NCI-H2196 treated with DMSO at 0.1 percent for 48 hours (cell line): ENCODE results near the gene NLGN1.
A peak's percentile ranks its signal among the peaks of the same experiment; 100 is the strongest.

Source experiments
- DNase-seq: peaks from one replicate; lab custom pipeline; 2025; ENCODE audit not compliant: unreplicated experiment; lab: John Stamatoyannopoulos, UW

The NLGN1 gene

DNA sequence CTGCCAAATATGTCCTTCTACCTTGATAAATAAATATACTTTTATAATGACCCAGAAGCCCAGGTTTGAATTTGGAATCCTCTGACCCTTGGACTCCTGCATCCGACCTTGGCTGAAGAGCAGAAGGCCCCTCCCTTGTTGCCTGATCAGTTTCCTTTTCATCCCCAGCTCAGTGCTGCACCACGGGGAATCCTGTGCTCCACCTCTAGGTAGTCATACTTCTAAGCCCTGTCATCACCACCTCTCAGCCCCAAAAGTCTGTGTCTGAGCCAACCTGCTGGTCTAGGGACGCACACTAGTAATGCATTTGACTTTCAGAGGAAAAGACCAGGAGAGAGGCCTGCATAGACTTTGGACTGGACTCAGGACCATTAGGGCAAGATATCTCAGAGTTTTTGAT, 310.6 kb downstream of the NLGN1 start:
- DNase-seq, result no peak

DNA sequence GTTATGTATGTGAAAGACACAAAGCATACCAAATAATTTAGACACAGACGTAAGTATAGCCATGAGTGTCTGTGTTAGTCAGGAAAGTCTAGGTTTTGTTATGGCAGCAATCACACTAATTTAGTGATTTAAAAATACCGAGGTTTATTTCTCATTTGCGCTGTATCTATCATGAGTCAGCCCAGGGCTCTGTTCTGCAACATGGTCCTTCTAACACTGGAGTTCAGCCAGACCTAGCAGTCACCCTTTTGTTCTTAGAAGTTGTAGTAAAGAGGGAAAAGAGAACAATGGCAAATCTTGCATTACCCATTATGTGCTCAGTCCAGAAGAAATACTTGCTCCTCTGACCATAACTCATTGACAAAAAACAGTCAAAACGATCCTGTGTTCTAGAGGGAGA, 311.5 kb downstream of the NLGN1 start:
- no peak for DNase-seq

DNA sequence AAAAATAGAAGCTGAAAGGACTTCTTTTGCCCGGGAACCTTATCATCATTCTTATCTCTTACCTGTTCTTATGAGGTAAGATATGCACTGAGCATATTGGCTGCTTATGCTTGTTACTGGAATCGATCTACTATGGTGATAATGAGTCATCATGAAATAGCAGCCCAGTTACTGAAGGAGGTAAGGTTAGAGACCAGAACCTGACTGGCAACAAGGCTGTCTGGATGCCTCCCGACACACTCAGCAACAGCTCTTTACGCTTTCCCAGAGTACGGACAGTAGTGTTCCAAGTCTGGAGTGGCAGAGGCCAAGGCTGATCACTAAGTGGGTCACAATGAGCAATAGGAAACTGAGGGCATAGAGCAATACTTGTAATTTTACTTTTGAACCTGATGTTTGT, 314.1 kb downstream of the NLGN1 start:
- peak; percentile 70 for DNase-seq

DNA sequence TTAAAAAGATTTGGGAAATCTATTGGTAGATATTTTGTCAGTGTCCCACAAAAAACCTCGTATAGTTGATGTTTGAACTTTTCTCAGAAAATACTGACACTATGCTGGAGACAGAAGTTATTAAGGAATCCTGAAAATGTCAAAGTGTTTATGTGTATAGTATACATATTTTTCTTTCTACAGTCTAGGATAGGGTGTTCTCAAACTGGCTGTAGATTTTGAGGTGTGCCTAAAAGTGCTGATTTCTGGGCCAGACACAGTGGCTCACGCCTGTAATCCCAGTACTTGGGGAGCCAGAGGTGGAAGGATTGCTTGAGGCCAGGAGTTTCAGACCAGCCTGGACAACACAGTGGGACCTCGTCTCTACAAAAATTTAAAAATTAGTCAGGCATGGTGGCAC, 322.0 kb downstream of the NLGN1 start:
- DNase-seq, result no peak

DNA sequence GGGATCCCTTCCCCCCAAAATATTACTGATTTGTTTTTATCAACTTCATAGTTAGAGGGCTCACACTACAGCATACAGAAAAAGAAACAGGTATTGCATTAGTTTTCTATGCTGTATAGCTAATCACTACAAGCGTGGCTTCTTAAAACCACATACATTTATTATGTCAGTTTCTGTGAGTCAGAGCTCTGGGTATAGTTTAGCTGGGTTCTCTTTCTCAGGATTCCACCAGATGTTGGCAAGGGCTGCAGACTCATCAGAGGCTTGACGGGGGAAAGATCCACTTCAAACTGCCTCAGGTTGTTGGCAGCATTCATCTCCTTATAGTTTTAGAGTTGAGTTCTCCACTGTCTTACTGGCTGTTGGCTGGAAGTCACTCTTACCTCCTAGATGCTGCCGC, 328.0 kb downstream of the NLGN1 start:
- DNase-seq, result no peak

DNA sequence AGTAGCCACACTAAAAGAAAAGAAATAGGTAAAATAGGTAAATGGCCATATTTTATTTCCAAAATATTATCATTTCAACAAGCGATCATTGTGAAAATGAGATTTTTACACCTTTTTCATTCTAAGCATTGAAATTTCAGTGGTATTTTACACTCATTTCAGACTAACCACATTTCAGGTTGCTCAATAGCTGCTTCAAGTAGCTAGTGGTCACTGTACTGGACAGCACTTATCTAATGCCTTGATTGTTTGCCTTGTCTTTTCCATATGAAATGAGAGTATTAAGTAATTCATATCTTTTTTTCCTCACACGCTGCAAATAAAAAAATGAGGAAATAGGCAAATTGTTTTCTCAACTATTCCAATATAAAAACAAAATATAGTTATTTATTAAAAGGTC, 332.8 kb downstream of the NLGN1 start:
- DNase-seq, result no peak

DNA sequence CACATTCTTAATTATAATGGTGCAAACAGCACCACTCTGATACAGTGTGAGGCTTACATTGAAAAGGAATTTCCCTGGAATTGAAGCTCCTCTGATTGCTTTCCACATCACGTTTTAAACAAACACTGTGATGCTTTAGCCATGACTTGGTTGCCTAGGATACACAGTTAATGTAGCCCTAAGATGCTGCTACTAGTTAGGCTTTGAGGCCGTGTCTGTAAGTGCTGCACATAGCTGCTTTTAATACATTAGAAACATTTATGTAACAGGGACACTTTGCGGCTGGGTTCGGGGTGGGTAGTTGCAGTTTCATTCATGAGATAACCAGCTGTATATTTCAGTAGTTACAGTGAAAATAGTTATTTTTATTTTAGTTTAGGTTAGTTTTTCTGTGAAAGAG, 334.7 kb downstream of the NLGN1 start:
- no peak for DNase-seq

DNA sequence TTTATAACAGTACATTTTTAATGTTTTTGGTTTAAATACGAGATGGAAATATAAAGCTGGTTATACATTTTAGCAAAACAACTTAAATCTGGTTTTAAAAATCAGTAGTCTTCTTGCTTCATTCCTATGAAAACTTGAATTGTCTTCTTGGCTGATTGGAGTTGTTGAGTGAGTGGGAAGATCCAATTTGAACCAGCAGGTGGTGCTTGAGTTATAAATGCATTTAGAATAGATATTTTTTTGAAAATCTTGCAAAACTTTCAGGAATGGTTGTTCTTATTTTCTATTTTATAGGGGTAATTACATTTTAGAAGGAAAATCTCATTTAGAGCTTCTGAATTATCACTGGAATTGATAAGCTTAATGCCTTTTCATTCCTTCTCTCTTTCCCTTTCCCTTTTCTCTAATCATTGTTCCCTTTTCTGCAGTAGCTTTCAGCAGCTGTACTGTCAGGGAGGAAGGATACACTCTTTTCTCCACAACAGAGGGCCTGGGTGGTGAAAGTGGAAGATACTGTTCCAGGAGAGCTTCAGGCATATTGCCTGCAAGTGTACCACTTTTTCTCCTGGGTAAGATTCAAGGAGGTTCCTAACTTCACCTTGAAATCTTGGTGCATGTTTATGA, 335.6 kb downstream of the NLGN1 start:
- DNase-seq, result no peak

DNA sequence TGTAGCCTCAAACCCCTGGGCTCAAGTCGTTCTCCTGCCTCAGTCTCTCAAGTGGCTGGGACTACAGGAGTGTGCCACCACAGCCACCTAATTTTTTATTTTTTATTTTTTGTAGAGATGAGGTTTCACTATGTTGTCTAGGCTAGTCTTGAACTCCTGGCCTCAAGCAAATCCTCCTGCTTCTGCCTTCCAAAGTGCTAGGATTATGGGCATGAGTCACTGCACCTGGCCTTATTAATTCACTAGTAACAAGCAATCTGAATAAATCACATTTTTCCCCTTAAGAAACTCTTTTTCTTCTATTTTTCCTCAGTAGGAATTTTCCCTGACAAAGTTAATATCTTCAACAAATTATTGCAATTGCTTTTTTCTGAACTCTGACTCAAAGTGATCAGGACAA, 336.9 kb downstream of the NLGN1 start:
- no peak for DNase-seq

DNA sequence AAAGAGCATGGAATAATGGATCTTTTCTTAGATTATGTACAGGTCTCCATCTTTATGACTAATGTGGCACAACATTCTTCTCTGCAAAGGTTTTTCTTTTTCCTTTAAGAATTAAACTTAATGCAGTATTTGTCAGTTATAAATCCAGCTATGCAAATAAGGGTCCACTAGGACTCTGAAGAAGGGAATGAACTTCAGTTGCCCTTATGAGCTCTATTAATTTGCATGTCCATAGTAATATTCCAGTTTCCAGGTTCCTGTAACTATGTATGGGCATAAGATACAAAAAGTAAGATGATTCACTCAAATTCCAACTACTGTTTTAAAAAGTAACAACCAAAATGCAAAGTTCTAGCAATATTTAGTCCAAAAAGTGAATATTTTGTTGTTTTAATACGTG, 337.4 kb downstream of the NLGN1 start:
- no peak for DNase-seq

DNA sequence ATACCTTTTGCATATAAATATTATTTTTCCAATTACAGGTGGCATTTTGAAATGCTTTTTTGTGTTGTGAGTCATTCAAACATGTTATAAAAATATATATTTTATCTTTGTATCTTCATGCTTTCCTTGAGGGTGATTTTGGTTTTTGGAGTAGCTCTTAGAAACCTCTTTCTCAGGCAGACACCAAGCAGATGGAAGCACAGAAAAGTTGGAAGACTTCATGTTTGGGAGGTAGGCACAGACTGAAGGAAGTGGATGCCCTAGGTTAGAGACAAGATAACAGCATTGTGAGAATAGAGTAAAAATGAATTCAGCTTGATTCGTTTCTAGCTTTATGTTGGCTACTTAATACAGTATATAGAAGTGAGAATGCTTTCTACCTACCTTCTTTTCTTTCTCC, 338.3 kb downstream of the NLGN1 start:
- no peak for DNase-seq

DNA sequence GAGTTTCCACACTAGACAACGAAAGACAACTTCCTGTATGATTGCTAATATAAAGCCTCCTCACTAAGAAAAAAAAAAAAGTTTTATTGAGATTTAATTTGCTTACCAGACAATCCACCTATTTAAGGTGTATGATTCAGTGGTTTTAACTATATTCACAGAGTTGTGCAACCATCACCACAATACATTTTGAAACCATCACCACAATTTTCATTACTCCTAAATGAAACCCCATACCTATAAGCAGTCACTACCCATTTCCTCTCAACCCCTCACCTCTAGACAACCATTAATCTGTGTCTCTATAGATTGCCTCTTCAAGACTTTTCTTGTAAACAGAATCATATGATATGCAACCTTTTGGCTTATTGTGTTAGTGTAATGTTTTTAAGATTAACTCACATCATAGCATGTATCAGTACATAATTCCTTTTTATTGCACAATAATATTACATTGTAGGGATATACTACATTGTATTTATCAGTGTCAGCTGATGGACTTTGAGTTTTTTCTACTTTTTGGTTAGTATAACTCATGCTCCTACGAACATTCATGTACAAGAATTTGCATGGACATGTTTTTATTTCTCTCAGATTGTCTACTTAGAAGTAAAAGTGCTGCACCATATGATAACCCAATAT, 339.7 kb downstream of the NLGN1 start:
- DNase-seq, result no peak

DNA sequence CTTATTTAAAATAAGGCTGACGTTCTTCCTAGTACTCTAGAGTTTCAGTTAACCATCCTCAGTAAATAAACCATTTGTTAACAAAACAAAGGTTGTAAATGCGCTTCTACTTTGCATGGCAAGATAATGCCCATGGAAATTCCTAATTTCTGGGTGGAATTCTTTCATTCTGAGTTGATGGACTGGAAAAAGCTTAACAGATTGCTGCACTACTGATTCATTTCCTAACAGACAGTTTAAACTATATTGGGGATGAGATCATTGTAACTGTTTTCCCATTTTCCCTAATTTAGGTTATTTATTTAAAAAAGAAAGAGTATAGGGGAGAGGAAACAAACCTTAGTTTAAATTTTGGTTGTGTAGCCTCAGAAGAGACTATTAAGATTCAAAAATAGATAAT, 342.2 kb downstream of the NLGN1 start:
- no peak for DNase-seq

DNA sequence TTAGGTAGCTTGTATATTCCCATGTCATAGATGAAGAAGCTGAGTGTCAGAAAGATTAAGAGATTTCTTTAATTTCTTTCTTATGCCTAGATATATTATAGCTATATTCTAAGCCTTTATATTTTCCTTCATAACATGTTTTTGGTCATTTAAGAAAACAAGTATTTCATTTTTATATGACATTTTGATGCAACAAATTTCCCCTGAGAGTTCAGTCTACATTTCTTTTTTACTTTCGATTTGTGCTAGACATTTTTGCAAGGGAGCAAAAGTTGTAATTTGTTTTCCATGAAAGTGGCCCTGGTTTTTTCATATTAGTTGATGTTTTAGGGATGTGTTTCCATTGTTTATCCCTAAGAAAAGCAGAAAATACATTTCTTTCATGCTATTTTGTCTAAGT, 344.9 kb downstream of the NLGN1 start:
- DNase-seq, result no peak

DNA sequence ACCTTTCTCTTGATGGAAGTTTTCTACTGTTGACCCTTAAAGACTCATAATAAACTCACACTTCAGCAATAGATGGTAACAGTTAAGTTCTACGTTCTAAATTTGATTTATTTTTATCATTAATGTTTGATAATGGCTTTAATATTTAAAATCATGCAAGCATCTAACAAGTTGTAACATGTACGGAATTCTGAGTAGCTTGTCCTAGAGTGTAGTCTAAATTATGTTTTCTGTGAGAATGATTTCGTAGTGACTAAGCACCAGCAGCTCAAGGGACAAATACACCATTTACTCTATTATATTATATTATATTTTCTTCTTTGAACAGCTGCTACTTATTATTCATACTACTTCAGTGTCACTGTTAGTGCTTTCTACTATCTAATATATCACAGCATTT, 345.6 kb downstream of the NLGN1 start:
- no peak for DNase-seq

DNA sequence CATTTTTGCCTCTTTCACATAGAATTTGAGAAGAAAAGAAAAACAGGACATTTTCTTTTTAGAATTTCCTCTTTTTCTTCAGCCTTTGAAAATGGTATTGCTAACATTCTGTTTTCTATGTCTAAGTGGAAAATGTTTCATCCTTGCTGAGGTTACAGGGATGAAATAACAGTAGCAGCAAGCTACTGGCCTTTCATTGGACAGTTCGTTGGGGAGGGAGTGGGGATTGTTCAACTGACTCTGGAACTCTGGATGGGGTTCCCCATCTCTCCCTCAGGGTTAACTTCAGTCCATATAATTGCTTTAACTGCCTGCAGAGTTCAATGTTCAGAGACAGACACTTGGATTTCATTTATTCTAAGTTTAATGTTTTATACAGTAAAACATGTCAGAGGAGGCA, 346.0 kb downstream of the NLGN1 start:
- no peak for DNase-seq

DNA sequence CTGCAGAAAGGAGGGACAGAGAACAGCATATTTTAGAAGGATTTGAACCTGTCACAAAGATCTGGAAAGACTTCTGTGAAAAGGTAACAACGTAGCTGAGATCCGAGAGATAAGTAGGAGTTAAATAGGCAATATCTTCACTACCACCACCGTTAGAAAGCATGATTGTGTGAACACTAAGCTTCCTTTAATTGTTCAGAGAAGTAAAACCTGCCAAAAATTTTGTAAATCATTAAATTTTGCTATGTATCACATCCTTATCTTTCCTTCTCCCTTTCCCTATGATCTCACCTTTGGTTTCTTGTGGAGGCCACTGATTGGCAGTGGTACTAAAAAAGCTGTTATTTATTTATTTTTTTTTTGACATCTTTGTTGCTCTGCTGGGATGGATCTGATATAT, 346.9 kb downstream of the NLGN1 start:
- DNase-seq, result no peak

DNA sequence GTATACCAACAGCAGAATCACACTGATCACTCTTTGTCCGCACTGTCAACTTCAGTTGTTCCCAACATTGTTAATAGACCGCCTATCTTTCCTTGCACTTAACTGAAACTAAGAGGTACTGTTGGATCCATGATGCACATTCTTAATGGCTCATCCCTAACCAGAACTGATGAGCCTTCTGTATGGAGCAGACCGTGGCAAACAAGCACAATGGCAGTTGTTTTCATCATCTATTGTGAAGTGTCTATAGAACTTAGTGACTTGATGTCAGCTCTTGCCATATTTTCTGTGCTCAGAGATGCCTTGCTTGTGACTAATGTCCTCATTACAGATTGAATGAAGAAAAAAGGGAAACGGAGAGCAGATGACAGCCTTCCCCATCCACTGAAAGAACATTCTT, 347.4 kb downstream of the NLGN1 start:
- no peak for DNase-seq

DNA sequence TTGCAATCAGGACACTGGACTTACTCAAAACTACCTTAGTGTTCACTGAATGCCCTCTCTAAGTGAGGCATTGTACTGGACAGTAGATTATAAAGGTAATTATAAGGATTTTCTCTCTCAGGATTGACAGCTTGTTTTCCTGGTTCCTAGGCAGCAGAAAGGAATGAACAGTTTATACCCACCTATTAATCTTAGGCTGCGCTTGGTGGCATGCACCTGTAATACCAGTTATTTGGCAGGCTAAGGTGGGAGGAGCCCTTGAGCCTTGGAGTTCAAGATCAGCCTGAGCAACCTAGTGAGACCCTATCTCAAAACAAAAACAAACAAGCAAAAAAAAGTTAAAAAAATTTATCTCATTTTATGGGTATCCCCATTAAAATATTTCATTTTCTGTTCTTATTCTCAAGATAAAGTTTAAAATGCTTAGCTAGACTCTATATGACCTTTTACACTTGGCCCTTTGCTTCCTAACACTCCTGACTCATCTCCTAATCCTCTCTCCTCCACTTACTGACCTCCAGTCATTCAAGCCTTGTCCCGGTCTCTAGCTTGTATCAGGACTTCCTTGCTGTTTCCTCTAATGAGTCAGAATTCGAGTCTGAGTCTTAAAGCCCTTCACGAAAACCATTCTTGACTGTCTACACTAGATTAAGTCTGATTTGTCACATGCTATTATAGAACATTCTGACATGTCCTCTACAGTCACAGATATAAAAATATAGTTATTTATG, 348.6 kb downstream of the NLGN1 start:
- DNase-seq, result no peak

DNA sequence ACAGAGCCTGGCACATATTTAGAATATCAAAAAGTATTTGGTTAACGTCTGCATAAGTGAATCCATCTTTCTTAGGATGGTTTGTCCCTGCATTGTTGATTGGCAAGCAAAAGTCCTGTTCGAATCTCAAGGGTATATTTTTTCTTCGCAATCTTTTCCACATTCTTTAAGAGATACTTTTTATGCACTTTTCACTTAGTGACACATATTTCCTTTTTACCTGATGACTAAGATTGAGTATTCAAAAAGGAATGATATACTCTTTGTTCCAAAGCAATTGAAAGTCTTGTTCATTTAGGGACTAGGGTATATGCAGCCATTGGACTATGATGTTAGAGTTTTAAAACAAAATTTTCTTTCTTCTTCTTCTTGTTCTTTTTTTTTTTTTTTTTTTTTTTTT, 349.9 kb downstream of the NLGN1 start:
- DNase-seq, result no peak

DNA sequence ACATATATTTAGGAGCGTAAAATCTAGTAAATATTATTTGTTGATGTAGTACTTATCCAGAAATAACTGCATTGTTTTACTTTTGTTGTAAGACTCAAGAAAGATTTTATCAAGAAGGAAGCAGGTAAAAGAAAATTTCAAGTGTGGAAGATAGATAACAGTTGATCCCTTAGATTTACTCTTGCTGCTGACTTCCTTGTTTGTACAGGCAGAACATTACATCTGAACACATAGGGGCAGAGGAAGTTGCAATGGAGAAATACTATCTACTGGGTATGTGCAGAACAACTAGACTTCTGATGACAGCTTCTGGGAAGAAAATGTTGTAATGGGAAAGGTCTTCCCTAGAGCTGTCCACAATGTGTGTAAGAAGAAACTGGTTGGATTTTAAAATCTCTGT, 350.6 kb downstream of the NLGN1 start:
- DNase-seq, result no peak

DNA sequence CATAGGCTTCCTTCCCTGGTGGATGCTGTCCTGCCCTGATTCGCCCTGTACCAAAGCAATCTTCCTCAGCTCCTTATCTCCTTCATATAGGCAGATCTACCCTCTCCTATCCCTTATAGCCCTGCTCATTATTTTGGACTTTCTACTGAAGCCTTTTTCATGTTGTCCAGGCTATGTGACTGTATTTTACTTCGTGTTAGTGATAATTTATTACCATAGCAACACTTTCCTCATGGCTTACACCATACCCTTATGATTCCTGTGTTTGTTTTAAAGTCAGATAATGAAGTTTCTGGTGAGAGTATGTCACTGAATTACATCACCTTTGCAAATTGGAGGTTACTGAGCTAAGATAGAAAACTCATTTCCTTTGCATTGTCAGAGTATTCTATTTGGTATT, 352.6 kb downstream of the NLGN1 start:
- DNase-seq, result no peak

DNA sequence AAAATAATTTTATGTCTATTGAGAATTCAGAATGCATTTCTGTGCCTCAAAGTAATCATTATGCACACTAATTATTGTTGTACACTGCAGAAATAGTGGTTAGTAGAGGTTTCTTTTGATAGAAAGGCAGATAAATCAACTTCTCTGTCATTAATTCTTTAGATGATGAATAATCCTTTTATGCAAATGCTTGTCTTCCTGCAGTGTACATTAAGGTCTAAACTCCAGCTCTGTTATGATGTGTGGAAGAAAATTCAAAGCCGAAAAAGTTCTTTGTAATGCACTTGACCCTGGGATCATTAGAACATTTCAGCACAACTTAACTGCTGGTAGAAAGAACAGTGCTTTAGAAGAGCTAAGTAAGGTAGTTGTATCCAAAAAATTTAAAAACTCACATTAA, 353.0 kb downstream of the NLGN1 start:
- DNase-seq, result no peak
